HCT116 (cell line): ENCODE data around the gene GNGT1. TPM values are rescaled to one million over a fixed set of nuclear protein-coding genes. Genes with fewer than 3 reads are reported as not detected.

Experiments
- ATAC-seq: fragments of 200-7000 bp; cut with Tn5 transposase; 2 replicates; pipeline ENCODE4 v1.9.1; 2020; ENCODE audit warnings: mild to moderate bottlenecking, moderate library complexity
- BruUV-seq: library from RNA; stranded (reverse); fragments of 400-500 nt; replicated peaks from 2 replicates; lab custom pipeline; 2021; lab: Mats Ljungman, UMichigan
- CTCF ChIA-PET: fragments of 300-600 bp; sonication (Branson Sonifier 250); formaldehyde crosslinking; loops from one replicate; lab custom pipeline; 2021; ENCODE audit warnings: antibody characterized with exemption; lab: Charles Lee
- POLR2A ChIA-PET: fragments of 300-600, 350-600 bp; sonication (Branson Sonifier 250); formaldehyde crosslinking; loops from one replicate; lab custom pipeline; 2021; ENCODE audit warnings: antibody characterized with exemption; lab: Charles Lee
- RAD21 ChIA-PET, 2 experiments: fragments of 300-600 bp; sonication (Branson Sonifier 250); formaldehyde crosslinking; loops; one replicate each; lab custom pipeline; 2023; ENCODE audit warnings: low total read pairs in 2 of 2; ENCODE audit not compliant: uncharacterized antibody in 2 of 2, unreplicated experiment in 2 of 2, low non-redundant PET in 1 of 2; lab: Charles Lee
- DNase-seq: peaks from one replicate; pipeline ENCODE4 v3.0.0-alpha.2; 2010; ENCODE audit warnings: low read depth, low spot score
- H2AFZ ChIP-seq: fragments of 200-600 bp; shearing (Covaris generic), sonication (generic); 2 replicates; pipeline ENCODE4 v1.6.1; 2017; ENCODE audit warnings: low read depth, mixed run types, mixed read lengths, antibody characterized with exemption, low read length; ENCODE audit not compliant: poor library complexity, severe bottlenecking
- H3K27ac ChIP-seq: 2 replicates; pipeline ENCODE4 v1.5.1; 2012; ENCODE audit warnings: low read depth, low read length
- H3K27me3 ChIP-seq: fragments of 200-600 bp; sonication (generic); 2 replicates; pipeline ENCODE4 v1.6.1; 2016; ENCODE audit warnings: mixed run types, low read length, mixed read lengths; ENCODE audit not compliant: insufficient read depth
- H3K36me3 ChIP-seq, 2 experiments: fragments of 200-500 bp in 1 of 2; fragments of 200-600 bp in 1 of 2; sonication (Bioruptor generic) in 1 of 2; sonication (generic) in 1 of 2; 2 replicates each; pipeline versions ENCODE4 v1.5.1 to v1.6.1; 2014 to 2016; ENCODE audit warnings: low read length in 2 of 2, inconsistent platforms in 1 of 2, mixed read lengths in 1 of 2, mixed run types in 1 of 2; ENCODE audit not compliant: insufficient read depth in 2 of 2, control insufficient read depth in 1 of 2
- H3K4me1 ChIP-seq, 2 experiments: fragments of 200-600 bp in 1 of 2; sonication (generic) in 1 of 2; 2 replicates each; pipeline versions ENCODE4 v1.5.1 to v1.6.1; 2012 to 2017; ENCODE audit warnings: low read length in 2 of 2, inconsistent platforms in 1 of 2, mild to moderate bottlenecking in 1 of 2, mixed read lengths in 1 of 2, mixed run types in 1 of 2, moderate library complexity in 1 of 2; ENCODE audit not compliant: insufficient read depth in 2 of 2, control insufficient read depth in 1 of 2
- H3K4me2 ChIP-seq: fragments of 200-600 bp; sonication (generic); 2 replicates; pipeline ENCODE4 v1.6.1; 2017; ENCODE audit warnings: mixed run types, low read length, mixed read lengths
- H3K4me3 ChIP-seq, 2 experiments: fragments of 200-600 bp in 1 of 2; sonication (generic) in 1 of 2; replicated peaks in 1 of 2; 2 replicates each; pipeline ENCODE4 v1.5.1; 2011 to 2016; ENCODE audit warnings: low read length in 2 of 2, control low read depth in 1 of 2, low read depth in 1 of 2, mild to moderate bottlenecking in 1 of 2, mixed read lengths in 1 of 2, mixed run types in 1 of 2
- H3K79me2 ChIP-seq: fragments of 200-600 bp; sonication (generic); 2 replicates; pipeline ENCODE4 v1.6.1; 2017; ENCODE audit warnings: mild to moderate bottlenecking, mixed run types, low read length, moderate library complexity, mixed read lengths; ENCODE audit not compliant: insufficient read depth
- H3K9ac ChIP-seq: fragments of 200-600 bp; sonication (generic); 2 replicates; pipeline ENCODE4 v1.6.1; 2016; ENCODE audit warnings: low read length, mixed read lengths
- H3K9me2 ChIP-seq: fragments of 200-600 bp; sonication (generic), shearing (Covaris generic); 2 replicates; pipeline ENCODE4 v1.6.1; 2017; ENCODE audit warnings: mixed run types, mild to moderate bottlenecking, moderate library complexity; ENCODE audit not compliant: insufficient read depth
- H3K9me3 ChIP-seq, 2 experiments: fragments of 200-500 bp in 1 of 2; fragments of 200-600 bp in 1 of 2; sonication (Bioruptor generic) in 1 of 2; sonication (generic) in 1 of 2; 2 replicates each; pipeline ENCODE4 v1.6.1; 2014 to 2017; ENCODE audit warnings: low read length in 2 of 2, mixed read lengths in 2 of 2, inconsistent platforms in 1 of 2, low read depth in 1 of 2, mild to moderate bottlenecking in 1 of 2, mixed run types in 1 of 2, moderate library complexity in 1 of 2; ENCODE audit not compliant: control insufficient read depth in 1 of 2, insufficient read depth in 1 of 2
- H4K20me1 ChIP-seq: fragments of 200-600 bp; sonication (generic), shearing (Covaris generic); 2 replicates; pipeline ENCODE4 v1.6.1; 2017; ENCODE audit warnings: mixed run types, mild to moderate bottlenecking, moderate library complexity; ENCODE audit not compliant: insufficient read depth
- ATF3 ChIP-seq: IDR thresholded peaks from 2 replicates; pipeline ENCODE4 v1.6.1; 2012
- CEBPB ChIP-seq: IDR thresholded peaks from 2 replicates; pipeline ENCODE4 v1.6.1; 2012; ENCODE audit warnings: low read depth
- EGR1 ChIP-seq: IDR thresholded peaks from 2 replicates; pipeline ENCODE4 v1.6.1; 2012; ENCODE audit warnings: low read depth
- EZH2 ChIP-seq: fragments of 200-600 bp; sonication (generic); IDR thresholded peaks from 2 replicates; pipeline ENCODE4 v1.6.1; 2017; ENCODE audit warnings: antibody characterized with exemption, mixed run types
- FOSL1 ChIP-seq: IDR thresholded peaks from 2 replicates; pipeline ENCODE4 v1.6.1; 2012; ENCODE audit warnings: low read depth
- JUND ChIP-seq: IDR thresholded peaks from 2 replicates; pipeline ENCODE4 v1.6.1; 2012
- MAX ChIP-seq: IDR thresholded peaks from 2 replicates; pipeline ENCODE4 v1.6.1; 2012
- POLR2A ChIP-seq: IDR thresholded peaks from 2 replicates; pipeline ENCODE4 v1.7.0; 2011; ENCODE audit warnings: borderline replicate concordance; ENCODE audit not compliant: insufficient read depth, insufficient read length; ENCODE audit errors: extremely low read depth
- POLR2AphosphoS5 ChIP-seq: IDR thresholded peaks from 2 replicates; pipeline ENCODE4 v1.6.1; 2011; ENCODE audit warnings: mild to moderate bottlenecking, low read depth, low read length, moderate library complexity
- RAD21 ChIP-seq: IDR thresholded peaks from 2 replicates; pipeline ENCODE4 v1.6.1; 2012; ENCODE audit warnings: low read depth, mild to moderate bottlenecking
- SRF ChIP-seq: IDR thresholded peaks from 2 replicates; pipeline ENCODE4 v1.6.1; 2012; ENCODE audit warnings: low read depth
- YY1 ChIP-seq: IDR thresholded peaks from 2 replicates; pipeline ENCODE4 v1.6.1; 2011; ENCODE audit warnings: low read length, low read depth, moderate library complexity, mild to moderate bottlenecking; ENCODE audit not compliant: insufficient replicate concordance; ENCODE audit errors: extremely low read depth
- ZBTB33 ChIP-seq: IDR thresholded peaks from 2 replicates; pipeline ENCODE4 v1.6.1; 2011; ENCODE audit warnings: mild to moderate bottlenecking, low read length, moderate library complexity; ENCODE audit not compliant: insufficient replicate concordance; ENCODE audit errors: extremely low read depth
- ZFX ChIP-seq: fragments of 450-650 bp; IDR thresholded peaks from 2 replicates; pipeline ENCODE4 v1.6.1; 2017
- intact Hi-C: fragments of 100-400 bp; cut with micrococcal nuclease; formaldehyde crosslinking; loops from 2 replicates; pipeline ENCODE4 v1.10.0; 2022
- total RNA-seq: library from RNA; stranded (reverse); gene quantifications from one replicate; pipeline ENCODE4 v1.2.1, GENCODE V29; 2021; ENCODE audit not compliant: unreplicated experiment

GNGT1 gene
- total RNA-seq, 1 experiment from 2014 or later, result 0.91 TPM

GRCh38 chr7:93873998-93874574 is 32.3 kb upstream of the GNGT1 start:
- intact Hi-C loops, result no loop called here
- H3K27ac ChIP-seq, result no peak overlapping the region
- RAD21 ChIA-PET, result no interaction called here
- no peaks in the 10 kb centered on the region for H3K27me3 ChIP-seq
- no peak overlapping the region for H3K4me2 ChIP-seq
- H3K9ac ChIP-seq, result no peak overlapping the region
- BruUV-seq, result no TSS peak
- H3K9me2 ChIP-seq, result peaks cover 7% of the 10 kb centered on the region; the same call in 1 of the 2 replicates
- H3K79me2 ChIP-seq, result no peaks in the 10 kb centered on the region
- no peak for ATAC-seq
- no peak overlapping the region for H2AFZ ChIP-seq
- no peaks in the 10 kb centered on the region for H3K4me1 ChIP-seq
- H4K20me1 ChIP-seq, result no peaks in the 10 kb centered on the region
- 0 out of 4 replicates have a peak, but pooled peaks cover 0 to 3% of the 10 kb centered on the region in 2 experiments for H3K9me3 ChIP-seq
- CTCF ChIA-PET, result no interaction called here
- no peak for DNase-seq
- H3K36me3 ChIP-seq, result no peaks in the 10 kb centered on the region
- POLR2A ChIA-PET, result no interaction called here
- TF ChIP-seq CEBPB, result no peak
- no peak for TF ChIP-seq POLR2A
- no peak for TF ChIP-seq FOSL1
- no peak for TF ChIP-seq EGR1
- no peak for TF ChIP-seq ZFX
- TF ChIP-seq YY1, result no peak
- TF ChIP-seq JUND, result no peak
- no peak for TF ChIP-seq SRF
- TF ChIP-seq ZBTB33, result no peak
- no peak for TF ChIP-seq POLR2AphosphoS5
- no peak for TF ChIP-seq ATF3
- no peak for TF ChIP-seq EZH2
- TF ChIP-seq MAX, result no peak
- TF ChIP-seq RAD21, result no peak
- TF ChIP-seq, all 23 proteins: peak for 0
- H3K4me3 ChIP-seq, result no peak overlapping the region
